Activated gamma-delta T cell (primary cell): ENCODE measurements around the gene ZGPAT.

ENCODE experiments used
- DNase-seq: peaks from one replicate; lab custom pipeline; 2025; lab: John Stamatoyannopoulos, UW

The ZGPAT gene

GRCh38 chr20:63734111-63734945, 26.5 kb downstream of the ZGPAT start:
- DNase-seq = no peak

GRCh38 chr20:63734946-63735858, 27.4 kb downstream of the ZGPAT start:
- no peak for DNase-seq

- DNase-seq = peak; percentile 70
Measured at GRCh38 chr20:63735859-63736718, 28.2 kb downstream of the ZGPAT start, which contains the start of gene LIME1. LIME1 (plus strand) TSS chr20:63736664; CDS start chr20:63737550, 886 bp downstream.

GRCh38 chr20:63736893-63737694, 29.3 kb downstream of the ZGPAT start:
- DNase-seq = peak; percentile 54

GRCh38 chr20:63737695-63737944, 29.8 kb downstream of the ZGPAT start:
- DNase-seq = no peak

GRCh38 chr20:63737945-63738686, 30.3 kb downstream of the ZGPAT start:
- no peak for DNase-seq

- peak; percentile 51 for DNase-seq
Measured at GRCh38 chr20:63738687-63739129, 30.9 kb downstream of the ZGPAT start.

GRCh38 chr20:63739130-63740069, 31.6 kb downstream of the ZGPAT start, which contains the start of gene SLC2A4RG:
SLC2A4RG (plus strand) TSS chr20:63739776; CDS start chr20:63739913, 137 bp downstream.
- peak; percentile 57 for DNase-seq

- DNase-seq = peak; percentile 53
Measured at GRCh38 chr20:63740070-63740626, 32.3 kb downstream of the ZGPAT start.

- no peak for DNase-seq
Measured at GRCh38 chr20:63740627-63741353, 33.0 kb downstream of the ZGPAT start.

- DNase-seq = no peak
Measured at GRCh38 chr20:63741354-63741675, 33.5 kb downstream of the ZGPAT start.

GRCh38 chr20:63741676-63742380, 34.0 kb downstream of the ZGPAT start:
- no peak for DNase-seq

GRCh38 chr20:63742381-63743024, 34.7 kb downstream of the ZGPAT start:
- no peak for DNase-seq

- DNase-seq = no peak
Measured at GRCh38 chr20:63743210-63743970, 35.6 kb downstream of the ZGPAT start.

- no peak for DNase-seq
Measured at GRCh38 chr20:63744158-63744557, 36.3 kb downstream of the ZGPAT start.
